Measurements from ENCODE around the gene PRKG1. TPM values are rescaled to one million over a fixed set of nuclear protein-coding genes. Genes with fewer than 3 reads are reported as not detected.
"Not testable (repeated sequence)": the region's sequence is repeated elsewhere in the genome, so short reads cannot be mapped to it uniquely, and the experiment has no call there.

Gene PRKG1
- total RNA-seq, 4 donors from 2014 or later, result 17.1 to 36.4 (median 25.8) TPM

- no peak for TF ChIP-seq CTCF (IDR thresholded peaks at IDR 0.05)
- DNase-seq (ENCODE audit: low spot score) (no peak), ATAC-seq (ENCODE audit: low FRiP score) (no peak)
Measured at GRCh38 chr10:52030975-52031374, 956.7 kb downstream of the PRKG1 start.

GRCh38 chr10:52031771-52032170, 957.5 kb downstream of the PRKG1 start:
- TF ChIP-seq CTCF (IDR thresholded peaks at IDR 0.05), result no peak
- ATAC-seq (ENCODE audit: low FRiP score), result no peak
- DNase-seq (ENCODE audit: low spot score), result no peak

GRCh38 chr10:52032681-52033629, 958.7 kb downstream of the PRKG1 start:
- TF ChIP-seq CTCF (IDR thresholded peaks at IDR 0.05), result no peak
- DNase-seq (ENCODE audit: low spot score) (no peak), ATAC-seq (ENCODE audit: low FRiP score) (no peak)

GRCh38 chr10:52039002-52039793, 964.9 kb downstream of the PRKG1 start:
- not testable (repeated sequence) for DNase-seq (ENCODE audit: low spot score); ATAC-seq (ENCODE audit: low FRiP score)

- no peak for DNase-seq (ENCODE audit: low spot score)
- no peak for TF ChIP-seq CTCF (IDR thresholded peaks at IDR 0.05)
- no peak for ATAC-seq (ENCODE audit: low FRiP score)
Measured at GRCh38 chr10:52040486-52040885, 966.2 kb downstream of the PRKG1 start.

- DNase-seq (ENCODE audit: low spot score) (no peak), ATAC-seq (ENCODE audit: low FRiP score) (no peak)
- no peak for TF ChIP-seq CTCF (IDR thresholded peaks at IDR 0.05)
Measured at GRCh38 chr10:52043811-52044210, 969.5 kb downstream of the PRKG1 start.

- ATAC-seq (ENCODE audit: low FRiP score), result no peak
- no peak for TF ChIP-seq CTCF (IDR thresholded peaks at IDR 0.05)
Measured at GRCh38 chr10:52048051-52048450, 973.8 kb downstream of the PRKG1 start.

More at GRCh38 chr10:52048051-52048450, 973.8 kb downstream of the PRKG1 start:
- no peak for DNase-seq (ENCODE audit: low spot score)

Measured in omental fat pad (tissue), 4 donors.